ENCODE measurements around the gene SNIP1.
"Not testable (repeated sequence)": the region's sequence is repeated elsewhere in the genome, so short reads cannot be mapped to it uniquely, and the experiment has no call there.

Gene SNIP1

GRCh38 chr1:37558411-37558810 is 4.3 kb upstream of the SNIP1 start:
- no peak for DNase-seq

- DNase-seq: no peak
Measured at GRCh38 chr1:37557402-37557801, 3.3 kb upstream of the SNIP1 start.

- peak; percentile 52 to 70 for DNase-seq
Measured at GRCh38 chr1:37556712-37557196, 2.7 kb upstream of the SNIP1 start, which contains the start of gene DNALI1. Gene DNALI1, plus strand, starts transcription at chr1:37556940. Its CDS starts 55 bp downstream, at chr1:37556995.

GRCh38 chr1:37553598-37553926 is 531 bp downstream of the SNIP1 start:
- no peak for DNase-seq

GRCh38 chr1:37549341-37549740 is 4.8 kb downstream of the SNIP1 start:
- no peak for DNase-seq

- no peak for DNase-seq
Measured at GRCh38 chr1:37545019-37545418, 9.1 kb downstream of the SNIP1 start.

- no peak for DNase-seq
Measured at GRCh38 chr1:37544530-37544929, 9.6 kb downstream of the SNIP1 start.

- no peak for DNase-seq
Measured at GRCh38 chr1:37540036-37540785, 13.9 kb downstream of the SNIP1 start.

- not testable (repeated sequence) for DNase-seq
Measured at GRCh38 chr1:37539154-37539553, 14.9 kb downstream of the SNIP1 start.

- no peak for DNase-seq
Measured at GRCh38 chr1:37537378-37537777, 16.7 kb downstream of the SNIP1 start.

- DNase-seq: no peak
Measured at GRCh38 chr1:37533317-37534093, 20.6 kb downstream of the SNIP1 start.

- DNase-seq: not testable (repeated sequence)
Measured at GRCh38 chr1:37532418-37533156, 21.5 kb downstream of the SNIP1 start.

- DNase-seq: not testable (repeated sequence)
Measured at GRCh38 chr1:37529888-37530287, 24.2 kb downstream of the SNIP1 start.

GRCh38 chr1:37519613-37520012 is 34.5 kb downstream of the SNIP1 start:
- no peak for DNase-seq

- DNase-seq: not testable (repeated sequence)
Measured at GRCh38 chr1:37518929-37519328, 35.2 kb downstream of the SNIP1 start.

- DNase-seq: not testable (repeated sequence)
Measured at GRCh38 chr1:37518241-37518640, 35.9 kb downstream of the SNIP1 start.

- DNase-seq: no peak
Measured at GRCh38 chr1:37517569-37517968, 36.5 kb downstream of the SNIP1 start.

GRCh38 chr1:37515185-37516034 is 38.7 kb downstream of the SNIP1 start:
- DNase-seq: no peak

- DNase-seq: peak; percentile 86 to 92
Measured at GRCh38 chr1:37514350-37515184, 39.5 kb downstream of the SNIP1 start, which contains the start of gene MEAF6. Gene MEAF6, minus strand, starts transcription at chr1:37514766. Its CDS starts 20 bp downstream, at chr1:37514746.

GRCh38 chr1:37513795-37514349 is 40.2 kb downstream of the SNIP1 start:
- no peak for DNase-seq

GRCh38 chr1:37509181-37509580 is 44.9 kb downstream of the SNIP1 start:
- DNase-seq: no peak
